ENCODE measurements around the gene SIGLEC15.
A peak's percentile ranks its signal among the peaks of the same experiment; 100 is the strongest.

Gene SIGLEC15

GRCh38 chr18:45825258-45826044 lies at the start of gene SIGLEC15:
Gene SIGLEC15 (plus strand): TSS chr18:45825675. CDS start chr18:45825729, 54 bp downstream.
- Histone ChIP-seq H3K36me3 (ENCODE audit: control insufficient read depth in 1 of 2, insufficient read depth in 2 of 2, low read length in 2 of 2) (no peaks in the 10 kb centered on the region), H3K9me3 (ENCODE audit: control insufficient read depth in 1 of 2, low read length in 2 of 2) (no peaks in the 10 kb centered on the region), H3K4me1 (ENCODE audit: control insufficient read depth in 1 of 2, insufficient read depth in 2 of 2, low read length in 2 of 2) (peaks cover 30 to 31% of the 10 kb centered on the region in 2 donors), H3K27me3 (ENCODE audit: control insufficient read depth in 1 of 2, insufficient read depth in 2 of 2, low read length in 2 of 2) (no peaks in the 10 kb centered on the region), H3K4me3 (ENCODE audit: low read depth in 1 of 2, low read length in 2 of 2) (no peak within 1 kb of the TSS), H3K27ac (ENCODE audit: low read depth, low read length) (no peak within 1 kb of the TSS), H3K9ac (ENCODE audit: low read depth in 1 of 2, low read length in 2 of 2) (no peak within 1 kb of the TSS)

GRCh38 chr18:45775743-45776142 lies 49.7 kb upstream of the SIGLEC15 start:
- H3K27me3 ChIP-seq (ENCODE audit: control insufficient read depth in 1 of 2, insufficient read depth in 2 of 2, low read length in 2 of 2), result no peaks in the 10 kb centered on the region
- H3K36me3 ChIP-seq (ENCODE audit: control insufficient read depth in 1 of 2, insufficient read depth in 2 of 2, low read length in 2 of 2), result no peaks in the 10 kb centered on the region
- peaks cover 5 to 6% of the 10 kb centered on the region in 2 donors for H3K4me1 ChIP-seq (ENCODE audit: control insufficient read depth in 1 of 2, insufficient read depth in 2 of 2, low read length in 2 of 2)
- peak overlapping the region; percentile 87 for H3K9ac ChIP-seq (ENCODE audit: low read depth in 1 of 2, low read length in 2 of 2)
- peak overlapping the region; percentile 71 for H3K27ac ChIP-seq (ENCODE audit: low read depth, low read length)
- H3K4me3 ChIP-seq (ENCODE audit: low read depth in 1 of 2, low read length in 2 of 2), result peak overlapping the region; percentile 92 to 94
- H3K9me3 ChIP-seq (ENCODE audit: control insufficient read depth in 1 of 2, low read length in 2 of 2), result no peaks in the 10 kb centered on the region

- peaks cover 5 to 6% of the 10 kb centered on the region in 2 donors for H3K4me1 ChIP-seq (ENCODE audit: control insufficient read depth in 1 of 2, insufficient read depth in 2 of 2, low read length in 2 of 2)
- no peaks in the 10 kb centered on the region for H3K9me3 ChIP-seq (ENCODE audit: control insufficient read depth in 1 of 2, low read length in 2 of 2)
- no peak overlapping the region for H3K27ac ChIP-seq (ENCODE audit: low read depth, low read length)
- H3K27me3 ChIP-seq (ENCODE audit: control insufficient read depth in 1 of 2, insufficient read depth in 2 of 2, low read length in 2 of 2), result no peaks in the 10 kb centered on the region
- H3K36me3 ChIP-seq (ENCODE audit: control insufficient read depth in 1 of 2, insufficient read depth in 2 of 2, low read length in 2 of 2), result no peaks in the 10 kb centered on the region
- no peak overlapping the region for H3K9ac ChIP-seq (ENCODE audit: low read depth in 1 of 2, low read length in 2 of 2)
- H3K4me3 ChIP-seq (ENCODE audit: low read depth in 1 of 2, low read length in 2 of 2), result no peak overlapping the region
Observed at GRCh38 chr18:45777393-45777792, 48.1 kb upstream of the SIGLEC15 start.

GRCh38 chr18:45780568-45780967 lies 44.9 kb upstream of the SIGLEC15 start:
- Histone ChIP-seq H3K9ac (ENCODE audit: low read depth in 1 of 2, low read length in 2 of 2) (no peak overlapping the region), H3K36me3 (ENCODE audit: control insufficient read depth in 1 of 2, insufficient read depth in 2 of 2, low read length in 2 of 2) (no peaks in the 10 kb centered on the region), H3K4me1 (ENCODE audit: control insufficient read depth in 1 of 2, insufficient read depth in 2 of 2, low read length in 2 of 2) (peaks cover 5% of the 10 kb centered on the region in 2 donors), H3K27ac (ENCODE audit: low read depth, low read length) (no peak overlapping the region), H3K9me3 (ENCODE audit: control insufficient read depth in 1 of 2, low read length in 2 of 2) (no peaks in the 10 kb centered on the region), H3K4me3 (ENCODE audit: low read depth in 1 of 2, low read length in 2 of 2) (no peak overlapping the region), H3K27me3 (ENCODE audit: control insufficient read depth in 1 of 2, insufficient read depth in 2 of 2, low read length in 2 of 2) (no peaks in the 10 kb centered on the region)

- Histone ChIP-seq H3K27me3 (ENCODE audit: control insufficient read depth in 1 of 2, insufficient read depth in 2 of 2, low read length in 2 of 2) (no peaks in the 10 kb centered on the region), H3K27ac (ENCODE audit: low read depth, low read length) (no peak overlapping the region), H3K36me3 (ENCODE audit: control insufficient read depth in 1 of 2, insufficient read depth in 2 of 2, low read length in 2 of 2) (no peaks in the 10 kb centered on the region), H3K9me3 (ENCODE audit: control insufficient read depth in 1 of 2, low read length in 2 of 2) (no peaks in the 10 kb centered on the region), H3K4me3 (ENCODE audit: low read depth in 1 of 2, low read length in 2 of 2) (no peak overlapping the region), H3K9ac (ENCODE audit: low read depth in 1 of 2, low read length in 2 of 2) (no peak overlapping the region), H3K4me1 (ENCODE audit: control insufficient read depth in 1 of 2, insufficient read depth in 2 of 2, low read length in 2 of 2) (peaks cover 0 to 5% of the 10 kb centered on the region in 2 donors)
Observed at GRCh38 chr18:45782662-45783061, 42.8 kb upstream of the SIGLEC15 start.

- peaks cover 0 to 5% of the 10 kb centered on the region in 2 donors for H3K4me1 ChIP-seq (ENCODE audit: control insufficient read depth in 1 of 2, insufficient read depth in 2 of 2, low read length in 2 of 2)
- H3K36me3 ChIP-seq (ENCODE audit: control insufficient read depth in 1 of 2, insufficient read depth in 2 of 2, low read length in 2 of 2), result no peaks in the 10 kb centered on the region
- no peaks in the 10 kb centered on the region for H3K9me3 ChIP-seq (ENCODE audit: control insufficient read depth in 1 of 2, low read length in 2 of 2)
- H3K4me3 ChIP-seq (ENCODE audit: low read depth in 1 of 2, low read length in 2 of 2), result no peak overlapping the region
- no peak overlapping the region for H3K9ac ChIP-seq (ENCODE audit: low read depth in 1 of 2, low read length in 2 of 2)
- no peak overlapping the region for H3K27ac ChIP-seq (ENCODE audit: low read depth, low read length)
- no peaks in the 10 kb centered on the region for H3K27me3 ChIP-seq (ENCODE audit: control insufficient read depth in 1 of 2, insufficient read depth in 2 of 2, low read length in 2 of 2)
Observed at GRCh38 chr18:45783097-45784075, 42.1 kb upstream of the SIGLEC15 start.

GRCh38 chr18:45785134-45785533 lies 40.3 kb upstream of the SIGLEC15 start:
- H3K4me3 ChIP-seq (ENCODE audit: low read depth in 1 of 2, low read length in 2 of 2), result no peak overlapping the region
- peaks cover 0 to 5% of the 10 kb centered on the region in 2 donors for H3K4me1 ChIP-seq (ENCODE audit: control insufficient read depth in 1 of 2, insufficient read depth in 2 of 2, low read length in 2 of 2)
- H3K27ac ChIP-seq (ENCODE audit: low read depth, low read length), result no peak overlapping the region
- no peaks in the 10 kb centered on the region for H3K27me3 ChIP-seq (ENCODE audit: control insufficient read depth in 1 of 2, insufficient read depth in 2 of 2, low read length in 2 of 2)
- H3K36me3 ChIP-seq (ENCODE audit: control insufficient read depth in 1 of 2, insufficient read depth in 2 of 2, low read length in 2 of 2), result no peaks in the 10 kb centered on the region
- no peak overlapping the region for H3K9ac ChIP-seq (ENCODE audit: low read depth in 1 of 2, low read length in 2 of 2)
- H3K9me3 ChIP-seq (ENCODE audit: control insufficient read depth in 1 of 2, low read length in 2 of 2), result no peaks in the 10 kb centered on the region

GRCh38 chr18:45786941-45787340 lies 38.5 kb upstream of the SIGLEC15 start:
- no peaks in the 10 kb centered on the region for H3K36me3 ChIP-seq (ENCODE audit: control insufficient read depth in 1 of 2, insufficient read depth in 2 of 2, low read length in 2 of 2)
- no peak overlapping the region for H3K9ac ChIP-seq (ENCODE audit: low read depth in 1 of 2, low read length in 2 of 2)
- no peaks in the 10 kb centered on the region for H3K27me3 ChIP-seq (ENCODE audit: control insufficient read depth in 1 of 2, insufficient read depth in 2 of 2, low read length in 2 of 2)
- H3K27ac ChIP-seq (ENCODE audit: low read depth, low read length), result no peak overlapping the region
- no peaks in the 10 kb centered on the region for H3K4me1 ChIP-seq (ENCODE audit: control insufficient read depth in 1 of 2, insufficient read depth in 2 of 2, low read length in 2 of 2)
- no peaks in the 10 kb centered on the region for H3K9me3 ChIP-seq (ENCODE audit: control insufficient read depth in 1 of 2, low read length in 2 of 2)
- no peak overlapping the region for H3K4me3 ChIP-seq (ENCODE audit: low read depth in 1 of 2, low read length in 2 of 2)

GRCh38 chr18:45787346-45787745 lies 38.1 kb upstream of the SIGLEC15 start:
- Histone ChIP-seq H3K4me1 (ENCODE audit: control insufficient read depth in 1 of 2, insufficient read depth in 2 of 2, low read length in 2 of 2) (no peaks in the 10 kb centered on the region), H3K36me3 (ENCODE audit: control insufficient read depth in 1 of 2, insufficient read depth in 2 of 2, low read length in 2 of 2) (no peaks in the 10 kb centered on the region), H3K27me3 (ENCODE audit: control insufficient read depth in 1 of 2, insufficient read depth in 2 of 2, low read length in 2 of 2) (no peaks in the 10 kb centered on the region), H3K4me3 (ENCODE audit: low read depth in 1 of 2, low read length in 2 of 2) (no peak overlapping the region), H3K9ac (ENCODE audit: low read depth in 1 of 2, low read length in 2 of 2) (no peak overlapping the region), H3K9me3 (ENCODE audit: control insufficient read depth in 1 of 2, low read length in 2 of 2) (no peaks in the 10 kb centered on the region), H3K27ac (ENCODE audit: low read depth, low read length) (no peak overlapping the region)

GRCh38 chr18:45788861-45789260 lies 36.6 kb upstream of the SIGLEC15 start:
- H3K4me1 ChIP-seq (ENCODE audit: control insufficient read depth in 1 of 2, insufficient read depth in 2 of 2, low read length in 2 of 2), result no peaks in the 10 kb centered on the region
- H3K36me3 ChIP-seq (ENCODE audit: control insufficient read depth in 1 of 2, insufficient read depth in 2 of 2, low read length in 2 of 2), result no peaks in the 10 kb centered on the region
- no peaks in the 10 kb centered on the region for H3K9me3 ChIP-seq (ENCODE audit: control insufficient read depth in 1 of 2, low read length in 2 of 2)
- no peaks in the 10 kb centered on the region for H3K27me3 ChIP-seq (ENCODE audit: control insufficient read depth in 1 of 2, insufficient read depth in 2 of 2, low read length in 2 of 2)
- no peak overlapping the region for H3K9ac ChIP-seq (ENCODE audit: low read depth in 1 of 2, low read length in 2 of 2)
- H3K4me3 ChIP-seq (ENCODE audit: low read depth in 1 of 2, low read length in 2 of 2), result no peak overlapping the region
- no peak overlapping the region for H3K27ac ChIP-seq (ENCODE audit: low read depth, low read length)
